WTC11 (cell line): Measurements from ENCODE around the gene ROR2. TPM values are rescaled to one million over a fixed set of nuclear protein-coding genes. Genes with fewer than 3 reads are reported as not detected.

Experiments
- ATAC-seq: fragments of 200-7000 bp; cut with Tn5 transposase; 2 replicates; pipeline ENCODE4 v1.10.0; 2021; ENCODE audit warnings: mild to moderate bottlenecking, moderate library complexity
- CTCF ChIA-PET: fragments of 300-600 bp; sonication (Branson Sonifier 250); formaldehyde crosslinking; loops from one replicate; lab custom pipeline; 2021; ENCODE audit warnings: antibody characterized with exemption; lab: Charles Lee
- POLR2A ChIA-PET: fragments of 350-600 bp; sonication (Branson Sonifier 250); formaldehyde crosslinking; loops from one replicate; lab custom pipeline; 2021; ENCODE audit warnings: antibody characterized with exemption; lab: Charles Lee
- DNase-seq: peaks from one replicate; pipeline ENCODE4 v3.0.0; 2021; ENCODE audit warnings: low spot score
- H3K27ac Mint-ChIP-seq: 2 replicates; pipeline ENCODE4 v1.8.0; 2021; ENCODE audit warnings: mixed read lengths
- H3K27me3 Mint-ChIP-seq: 2 replicates; pipeline ENCODE4 v1.8.0; 2021; ENCODE audit warnings: low read depth, mild to moderate bottlenecking, moderate library complexity, mixed read lengths
- H3K36me3 Mint-ChIP-seq: 2 replicates; pipeline ENCODE4 v1.8.0; 2021; ENCODE audit warnings: mixed read lengths
- H3K4me1 Mint-ChIP-seq: 2 replicates; pipeline ENCODE4 v1.8.0; 2022; ENCODE audit warnings: mixed read lengths
- H3K4me3 Mint-ChIP-seq: 2 replicates; pipeline ENCODE4 v1.8.0; 2021; ENCODE audit warnings: mild to moderate bottlenecking, moderate library complexity, mixed read lengths
- H3K9me3 Mint-ChIP-seq: 2 replicates; pipeline ENCODE4 v1.8.0; 2021; ENCODE audit warnings: mixed read lengths
- AFF4 ChIP-seq: sonication (generic); formaldehyde crosslinking; IDR thresholded peaks from 2 replicates; pipeline ENCODE4 v1.8.1; 2023; ENCODE audit warnings: mild to moderate bottlenecking, missing genetic modification reagents, borderline replicate concordance
- ATF3 ChIP-seq: sonication (generic); formaldehyde crosslinking; conservative IDR thresholded peaks from 2 replicates; pipeline ENCODE4 v1.8.1; 2022; ENCODE audit warnings: mild to moderate bottlenecking, missing genetic modification reagents
- CREB1 ChIP-seq: sonication (generic); formaldehyde crosslinking; IDR thresholded peaks from 2 replicates; pipeline ENCODE4 v1.8.0; 2023; ENCODE audit warnings: mild to moderate bottlenecking, missing genetic modification reagents
- CREM ChIP-seq: sonication (generic); formaldehyde crosslinking; IDR thresholded peaks from 2 replicates; pipeline ENCODE4 v1.8.1; 2022; ENCODE audit warnings: mild to moderate bottlenecking, missing genetic modification reagents, moderate library complexity
- E2F1 ChIP-seq: sonication (generic); formaldehyde crosslinking; IDR thresholded peaks from 2 replicates; pipeline ENCODE4 v1.8.0; 2022; ENCODE audit warnings: mild to moderate bottlenecking, missing genetic modification reagents
- FOXP4 ChIP-seq: sonication (generic); formaldehyde crosslinking; IDR thresholded peaks from 2 replicates; pipeline ENCODE4 v1.8.0; 2022; ENCODE audit warnings: mild to moderate bottlenecking, missing genetic modification reagents
- KAT7 ChIP-seq: sonication (generic); formaldehyde crosslinking; IDR thresholded peaks from 2 replicates; pipeline ENCODE4 v1.8.1; 2023; ENCODE audit warnings: missing genetic modification reagents, mild to moderate bottlenecking, borderline replicate concordance
- MAX ChIP-seq: sonication (generic); formaldehyde crosslinking; IDR thresholded peaks from 2 replicates; pipeline ENCODE4 v1.8.0; 2022; ENCODE audit warnings: mild to moderate bottlenecking, missing genetic modification reagents
- MXD4 ChIP-seq: fragments of 250-450 bp; sonication (Bioruptor Pico); IDR thresholded peaks from 2 replicates; pipeline ENCODE4 v1.8.0; 2021; ENCODE audit warnings: mild to moderate bottlenecking, moderate library complexity, borderline replicate concordance
- MYBL2 ChIP-seq: sonication (generic); formaldehyde crosslinking; IDR thresholded peaks from 2 replicates; pipeline ENCODE4 v1.8.1; 2023; ENCODE audit warnings: mild to moderate bottlenecking, moderate library complexity, missing genetic modification reagents
- NFE2L1 ChIP-seq: sonication (generic); formaldehyde crosslinking; IDR thresholded peaks from 2 replicates; pipeline ENCODE4 v1.8.1; 2023; ENCODE audit warnings: missing genetic modification reagents
- PRDM15 ChIP-seq: sonication (generic); formaldehyde crosslinking; IDR thresholded peaks from 2 replicates; pipeline ENCODE4 v1.8.0; 2022; ENCODE audit warnings: missing genetic modification reagents
- SMAD4 ChIP-seq: sonication (generic); formaldehyde crosslinking; IDR thresholded peaks from 2 replicates; pipeline ENCODE4 v1.8.0; 2022; ENCODE audit warnings: mild to moderate bottlenecking, missing genetic modification reagents
- SP1 ChIP-seq: sonication (generic); formaldehyde crosslinking; conservative IDR thresholded peaks from 2 replicates; pipeline ENCODE4 v1.8.1; 2022; ENCODE audit warnings: missing genetic modification reagents
- ZNF232 ChIP-seq: sonication (generic); formaldehyde crosslinking; IDR thresholded peaks from 2 replicates; pipeline ENCODE4 v1.8.0; 2022; ENCODE audit warnings: mild to moderate bottlenecking, missing genetic modification reagents
- ZNF263 ChIP-seq: sonication (generic); formaldehyde crosslinking; IDR thresholded peaks from 2 replicates; pipeline ENCODE4 v1.8.1; 2022; ENCODE audit warnings: low read depth, mild to moderate bottlenecking, moderate library complexity, missing genetic modification reagents
- ZNF423 ChIP-seq: fragments of 250-450 bp; sonication (Bioruptor Pico); IDR thresholded peaks from 2 replicates; pipeline ENCODE4 v2.1.2; 2022; ENCODE audit warnings: mild to moderate bottlenecking, moderate library complexity
- total RNA-seq: library from RNA; stranded (reverse); gene quantifications from 3 replicates; pipeline ENCODE4 v1.2.3, GENCODE V29; 2021

ROR2 gene
- total RNA-seq, 1 experiment from 2014 or later = 19.8 TPM

GRCh38 chr9:91889161-91889911 lies 60.7 kb downstream of the ROR2 start:
- DNase-seq (no peak), ATAC-seq (no peak)
- ChIA-PET POLR2A (interaction anchor here (1.0 kb wide), 1 partner anchor 11 kb away, joined by 3 read pairs; no protein-coding TSS in a partner anchor), CTCF (interaction anchor here (1.5 to 2.5 kb wide), 2 partner anchors 61 to 118 kb away, joined by 5 to 8 read pairs; partner anchors contain the start of gene ROR2)
- Mint-ChIP-seq H3K36me3 (no peaks in the 10 kb centered on the region), H3K27ac (no peak overlapping the region), H3K4me1 (peaks cover 78% of the 10 kb centered on the region), H3K4me3 (no peak overlapping the region), H3K9me3 (no peaks in the 10 kb centered on the region), H3K27me3 (peaks cover 14% of the 10 kb centered on the region)
- TF ChIP-seq MAX = no peak

- H3K27me3 Mint-ChIP-seq = peaks cover 14% of the 10 kb centered on the region
- ChIA-PET CTCF (interaction anchor here (1.6 kb wide), 1 partner anchor 62 kb away, joined by 3 read pairs; no protein-coding TSS in a partner anchor), POLR2A (interaction anchor here (0.6 to 0.7 kb wide), 2 partner anchors 32 to 708 kb away, joined by 3 to 11 read pairs; no protein-coding TSS in a partner anchor)
- H3K4me1 Mint-ChIP-seq = peaks cover 72% of the 10 kb centered on the region
- H3K4me3 Mint-ChIP-seq = peak overlapping the region; percentile 52
- peak; percentile 41 for ATAC-seq
- no peak overlapping the region for H3K27ac Mint-ChIP-seq
- H3K9me3 Mint-ChIP-seq = 0 out of 2 replicates have a peak, but pooled peaks cover 8% of the 10 kb centered on the region
- H3K36me3 Mint-ChIP-seq = peaks cover 16% of the 10 kb centered on the region
- TF ChIP-seq ZNF423 (0 out of 2 replicates have a peak, but pooled peaks have one; percentile 19), SP1 (CRISPR knock-in tag) (0 out of 2 replicates have a peak, but pooled peaks have one; percentile 23), NFE2L1 (no peak), MYBL2 (CRISPR knock-in tag) (0 out of 2 replicates have a peak, but pooled peaks have one; percentile 35), FOXP4 (CRISPR knock-in tag) (no peak), E2F1 (CRISPR knock-in tag) (no peak), ATF3 (CRISPR knock-in tag) (no peak), MXD4 (no peak), CREM (CRISPR knock-in tag) (no peak), SMAD4 (CRISPR knock-in tag) (no peak)
- peak; percentile 35 for DNase-seq
Observed at GRCh38 chr9:91886414-91887076, 63.5 kb downstream of the ROR2 start.

GRCh38 chr9:91885746-91886413 lies 64.1 kb downstream of the ROR2 start:
- Mint-ChIP-seq H3K4me1 (peaks cover 67% of the 10 kb centered on the region), H3K4me3 (peak overlapping the region; percentile 36), H3K9me3 (0 out of 2 replicates have a peak, but pooled peaks cover 8% of the 10 kb centered on the region), H3K36me3 (peaks cover 17% of the 10 kb centered on the region), H3K27me3 (peaks cover 14% of the 10 kb centered on the region), H3K27ac (peak overlapping the region; percentile 84; the same call in 1 of the 2 replicates)
- DNase-seq (no peak), ATAC-seq (no peak; the same call in 1 of the 2 replicates)
- ChIA-PET CTCF (interaction anchor here (1.6 kb wide), 1 partner anchor 63 kb away, joined by 3 read pairs; no protein-coding TSS in a partner anchor), POLR2A (interaction anchor here (0.6 to 0.7 kb wide), 2 partner anchors 31 to 709 kb away, joined by 3 to 11 read pairs; no protein-coding TSS in a partner anchor)
- TF ChIP-seq PRDM15 = no peak
- TF ChIP-seq KAT7 (CRISPR knock-in tag) = no peak
- no peak for TF ChIP-seq ZNF232 (CRISPR knock-in tag)
- no peak for TF ChIP-seq CREB1 (CRISPR knock-in tag)
- TF ChIP-seq ZNF263 = no peak
- TF ChIP-seq MXD4 = no peak
- TF ChIP-seq AFF4 (CRISPR knock-in tag) = no peak
